Measurements from ENCODE around the gene ROBO3. TPM values are rescaled to one million over a fixed set of nuclear protein-coding genes. Genes with fewer than 3 reads are reported as not detected.
A peak's percentile ranks its signal among the peaks of the same experiment; 100 is the strongest.

Gene ROBO3
- total and polyA plus RNA-seq, 10 donors, result 13.2 to 43.2 (median 25.4) TPM

- intact Hi-C loops (cut with DNase I; ENCODE audit: low total_unique reads), result loop anchor here (2.0 kb wide), 1 partner anchor 169 kb away; no protein-coding TSS in a partner anchor
- H3K4me1 ChIP-seq, result peaks cover 12 to 43% (median 25%) of the 10 kb centered on the region in 6 donors
- DNase-seq, result no peak
- 10 to 15% (median 13%) methylated on average over 3 of the region's 3 CpGs for WGBS, 5 donors
- TF ChIP-seq CTCF (IDR thresholded peaks at IDR 0.05 in 8 of 11, conservative IDR thresholded peaks at IDR 0.05 in 3 of 11), result peak in 1 of 11 experiments; percentile 36
- TF ChIP-seq POLR2AphosphoS5 (IDR thresholded peaks at IDR 0.05), result no peak
- TF ChIP-seq POLR2A (IDR thresholded peaks at IDR 0.05), result no peak
- H3K4me3 ChIP-seq, result no peak overlapping the region
- peaks cover 11 to 74% (median 48%) of the 10 kb centered on the region in 7 donors for H3K27me3 ChIP-seq (replicated peaks in 1 of 7)
- no peak overlapping the region for H3K27ac ChIP-seq
- H3K36me3 ChIP-seq, result no peaks in the 10 kb centered on the region
- no peaks in the 10 kb centered on the region for H3K9me3 ChIP-seq
Measured at GRCh38 chr11:124837491-124837856, 27.8 kb upstream of the ROBO3 start.

DNA sequence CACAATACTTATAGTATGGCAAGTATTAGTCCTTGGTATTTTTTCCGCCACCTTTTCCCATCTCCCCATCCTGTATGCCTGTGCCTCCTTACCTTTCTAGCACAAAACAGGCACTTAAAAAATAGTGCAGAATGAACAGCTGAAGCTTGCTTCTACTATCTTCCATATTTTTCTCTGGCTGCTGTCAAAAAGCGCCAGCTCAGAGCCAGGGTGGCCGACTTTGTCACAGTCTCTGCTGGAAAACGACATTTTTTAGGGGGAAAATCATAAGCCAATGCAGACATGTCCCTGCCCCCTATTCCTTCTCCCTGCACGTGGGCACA, 26.5 kb upstream of the ROBO3 start:
- TF ChIP-seq POLR2AphosphoS5 (IDR thresholded peaks at IDR 0.05), result no peak
- no peak for TF ChIP-seq CTCF (IDR thresholded peaks at IDR 0.05 in 8 of 11, conservative IDR thresholded peaks at IDR 0.05 in 3 of 11)
- TF ChIP-seq POLR2A (IDR thresholded peaks at IDR 0.05), result no peak
- DNase-seq, result no peak
- Histone ChIP-seq H3K4me3 (peak overlapping the region in 3 of 8 donors; percentile 35 to 60 (median 40)), H3K36me3 (no peaks in the 10 kb centered on the region), H3K9me3 (no peaks in the 10 kb centered on the region), H3K4me1 (peaks cover 13 to 52% (median 31%) of the 10 kb centered on the region in 6 donors), H3K27me3 (replicated peaks in 1 of 7) (peaks cover 14 to 82% (median 60%) of the 10 kb centered on the region in 7 donors), H3K27ac (no peak overlapping the region)
- WGBS, 5 donors, result 23 to 33% (median 30%) methylated on average over 5 of the region's 5 CpGs
- intact Hi-C loops (cut with DNase I; ENCODE audit: low total_unique reads), result no loop called here

DNA sequence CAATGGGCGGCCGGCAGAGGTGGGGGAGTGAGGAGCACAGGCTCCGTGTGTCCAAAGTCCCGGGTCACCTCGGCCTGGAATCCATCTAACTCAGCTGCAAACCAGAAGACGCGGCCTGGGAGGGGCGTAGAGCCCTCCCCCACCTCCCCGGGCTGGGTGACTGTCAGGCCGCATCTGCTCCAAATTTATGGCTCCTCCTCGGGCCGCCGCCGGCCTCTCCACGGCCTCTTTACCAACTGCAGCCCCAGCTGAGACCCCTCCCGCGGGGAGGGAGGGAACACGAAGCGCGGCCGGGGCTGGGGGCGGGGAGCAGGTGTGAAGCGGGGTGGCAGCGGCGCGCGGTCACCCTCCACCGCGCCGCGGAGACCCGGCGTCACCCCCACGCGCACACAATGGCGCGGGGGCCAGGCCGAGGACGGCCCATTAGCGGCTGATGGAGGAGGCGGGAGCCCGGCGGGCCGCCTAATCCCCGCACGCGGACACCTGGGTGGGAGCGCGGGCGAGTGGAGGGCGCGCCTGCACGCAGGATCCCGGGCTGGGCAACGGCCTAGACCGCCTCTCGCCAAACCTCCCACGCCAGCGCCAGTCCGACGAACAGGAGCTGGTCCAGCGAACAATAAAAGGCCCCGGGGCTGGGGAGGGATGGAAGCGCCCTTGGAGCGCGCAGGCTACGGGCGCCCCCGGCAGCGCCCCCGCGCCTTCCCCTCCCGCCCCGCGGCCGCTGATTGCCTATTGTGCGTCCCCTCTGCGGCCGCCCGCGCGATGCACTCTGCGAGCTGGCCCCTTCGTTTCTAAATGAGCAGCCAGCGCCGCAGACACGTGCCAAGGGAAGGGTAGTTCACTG, 25.9 kb upstream of the ROBO3 start:
- peaks cover 16 to 88% (median 66%) of the 10 kb centered on the region in 7 donors for H3K27me3 ChIP-seq (replicated peaks in 1 of 7)
- 1 to 4% (median 2%) methylated on average over 31 to 87 of the region's 87 CpGs for WGBS, 5 donors
- DNase-seq, result peak; percentile 79
- H3K4me3 ChIP-seq, result peak overlapping the region; percentile 4 to 60 (median 40)
- peaks cover 13 to 52% (median 31%) of the 10 kb centered on the region in 6 donors for H3K4me1 ChIP-seq
- intact Hi-C loops (cut with DNase I; ENCODE audit: low total_unique reads), result no loop called here
- H3K27ac ChIP-seq, result no peak overlapping the region
- TF ChIP-seq POLR2AphosphoS5 (IDR thresholded peaks at IDR 0.05), result peak in 1 of 3 donors; percentile 29
- no peak for TF ChIP-seq POLR2A (IDR thresholded peaks at IDR 0.05)
- TF ChIP-seq CTCF (IDR thresholded peaks at IDR 0.05 in 8 of 11, conservative IDR thresholded peaks at IDR 0.05 in 3 of 11), result no peak
- H3K9me3 ChIP-seq, result no peaks in the 10 kb centered on the region
- no peaks in the 10 kb centered on the region for H3K36me3 ChIP-seq

GRCh38 chr11:124839972-124840621, 25.1 kb upstream of the ROBO3 start:
- Histone ChIP-seq H3K4me3 (peak overlapping the region in 7 of 8 donors; percentile 19 to 60 (median 40)), H3K9me3 (no peaks in the 10 kb centered on the region), H3K36me3 (no peaks in the 10 kb centered on the region), H3K4me1 (peaks cover 13 to 60% (median 35%) of the 10 kb centered on the region in 6 donors), H3K27ac (no peak overlapping the region), H3K27me3 (replicated peaks in 1 of 7) (peaks cover 16 to 94% (median 74%) of the 10 kb centered on the region in 7 donors)
- intact Hi-C loops (cut with DNase I; ENCODE audit: low total_unique reads), result no loop called here
- no peak for TF ChIP-seq POLR2A (IDR thresholded peaks at IDR 0.05)
- 7 to 11% (median 10%) methylated on average over 20 of the region's 20 CpGs for WGBS, 5 donors
- no peak for DNase-seq

All from spleen (tissue), 11 donors.